Neural cell (in vitro differentiated cells): ENCODE data around the gene CSPG4. TPM values are rescaled to one million over a fixed set of nuclear protein-coding genes. Genes with fewer than 3 reads are reported as not detected.
"Not testable (repeated sequence)": the region's sequence is repeated elsewhere in the genome, so short reads cannot be mapped to it uniquely, and the experiment has no call there.

Experiments
- H2AFZ ChIP-seq: fragments of 200-600, 300-800 bp; sonication (generic), shearing (Covaris generic); 2 replicates; pipeline ENCODE4 v1.6.0; 2014; ENCODE audit warnings: low read depth, mild to moderate bottlenecking, antibody characterized with exemption, low read length, moderate library complexity
- H3F3A ChIP-seq: fragments of 200-600 bp; shearing (Covaris generic); 2 replicates; pipeline ENCODE4 v1.6.1; 2016; ENCODE audit warnings: mild to moderate bottlenecking, moderate library complexity, mixed read lengths, antibody characterized with exemption, low read length; ENCODE audit not compliant: insufficient read depth, poor library complexity, severe bottlenecking
- H3K27ac ChIP-seq: fragments of 200-600, 300-800 bp; sonication (generic), shearing (Covaris generic); 2 replicates; pipeline ENCODE4 v1.5.1; 2014; ENCODE audit warnings: mild to moderate bottlenecking, low read length, moderate library complexity
- H3K27me3 ChIP-seq: fragments of 300-800, 200-600 bp; sonication (generic), shearing (Covaris generic); 2 replicates; pipeline ENCODE4 v1.6.0; 2014; ENCODE audit warnings: mild to moderate bottlenecking, low read depth, low read length, moderate library complexity; ENCODE audit not compliant: insufficient read depth
- H3K36me3 ChIP-seq: fragments of 300-800, 200-600 bp; sonication (generic), shearing (Covaris generic); 2 replicates; pipeline ENCODE4 v1.5.1; 2014; ENCODE audit warnings: mild to moderate bottlenecking, antibody characterized with exemption, low read length, moderate library complexity; ENCODE audit not compliant: insufficient read depth
- H3K4me2 ChIP-seq: fragments of 300-800, 200-600 bp; sonication (generic), shearing (Covaris generic); 2 replicates; pipeline ENCODE4 v1.6.0; 2014; ENCODE audit warnings: mild to moderate bottlenecking, low read length
- H3K4me3 ChIP-seq: fragments of 300-800, 200-600 bp; sonication (generic), shearing (Covaris generic); 2 replicates; pipeline ENCODE4 v1.5.1; 2014; ENCODE audit warnings: mild to moderate bottlenecking, low read length, moderate library complexity
- H3K79me2 ChIP-seq: fragments of 200-600 bp; shearing (Covaris generic); replicated peaks from 2 replicates; pipeline ENCODE4 v1.6.0; 2014; ENCODE audit warnings: mild to moderate bottlenecking, low read length, moderate library complexity; ENCODE audit not compliant: insufficient read depth
- H3K9ac ChIP-seq: fragments of 300-800, 200-600 bp; sonication (generic), shearing (Covaris generic); 2 replicates; pipeline ENCODE4 v1.6.1; 2016; ENCODE audit warnings: mild to moderate bottlenecking, low read length, mixed read lengths
- H3K9me2 ChIP-seq: fragments of 200-600 bp; shearing (Covaris generic); 2 replicates; pipeline ENCODE4 v1.6.1; 2016; ENCODE audit warnings: mild to moderate bottlenecking, low read length, mixed read lengths; ENCODE audit not compliant: insufficient read depth
- H3K9me3 ChIP-seq: fragments of 200-600, 300-800 bp; sonication (generic), shearing (Covaris generic); 2 replicates; pipeline ENCODE4 v1.6.1; 2016; ENCODE audit warnings: mild to moderate bottlenecking, mixed run types, low read length, moderate library complexity, mixed read lengths
- H4K20me1 ChIP-seq: fragments of 200-600 bp; shearing (Covaris generic); 2 replicates; pipeline ENCODE4 v1.6.1; 2016; ENCODE audit warnings: mild to moderate bottlenecking, mixed run types; ENCODE audit not compliant: insufficient read depth
- CTCF ChIP-seq: fragments of 450-650 bp; IDR thresholded peaks from 2 replicates; pipeline ENCODE4 v1.5.1; 2014; ENCODE audit warnings: antibody characterized with exemption, mild to moderate bottlenecking, moderate library complexity; ENCODE audit not compliant: poor library complexity, severe bottlenecking
- EP300 ChIP-seq: fragments of 450-650 bp; conservative IDR thresholded peaks from 2 replicates; pipeline ENCODE4 v1.6.1; 2014; ENCODE audit warnings: antibody characterized with exemption, mild to moderate bottlenecking, moderate library complexity; ENCODE audit not compliant: poor library complexity, severe bottlenecking
- EZH2 ChIP-seq: fragments of 200-600, 300-800 bp; shearing (Covaris generic), sonication (generic); IDR thresholded peaks from 2 replicates; pipeline ENCODE4 v1.6.1; 2014; ENCODE audit warnings: antibody characterized with exemption, low read length, borderline replicate concordance, mild to moderate bottlenecking; ENCODE audit not compliant: insufficient read depth, poor library complexity, severe bottlenecking
- MXI1 ChIP-seq: fragments of 450-650 bp; conservative IDR thresholded peaks from 2 replicates; pipeline ENCODE4 v1.6.1; 2014; ENCODE audit warnings: antibody characterized with exemption, mild to moderate bottlenecking; ENCODE audit not compliant: poor library complexity, severe bottlenecking
- POLR2AphosphoS5 ChIP-seq: IDR thresholded peaks from 2 replicates; pipeline ENCODE4 v1.6.1; 2012
- RAD21 ChIP-seq: fragments of 450-650 bp; conservative IDR thresholded peaks from 2 replicates; pipeline ENCODE4 v1.6.1; 2014; ENCODE audit warnings: antibody characterized with exemption, mild to moderate bottlenecking, moderate library complexity
- REST ChIP-seq: IDR thresholded peaks from 2 replicates; pipeline ENCODE4 v1.6.1; 2012; ENCODE audit warnings: borderline replicate concordance
- SMC3 ChIP-seq: fragments of 450-650 bp; conservative IDR thresholded peaks from 2 replicates; pipeline ENCODE4 v1.6.1; 2014; ENCODE audit warnings: antibody characterized with exemption, mild to moderate bottlenecking, moderate library complexity; ENCODE audit not compliant: poor library complexity
- TAF1 ChIP-seq: IDR thresholded peaks from 2 replicates; pipeline ENCODE4 v1.6.1; 2012; ENCODE audit warnings: low read depth
- polyA plus RNA-seq: library from polyadenylated mRNA; depleted of rRNA; stranded (reverse); fragments of >200 nt; gene quantifications from 2 replicates; pipeline ENCODE4 v1.2.3, GENCODE V29; 2014

CSPG4 gene
- polyA plus RNA-seq, 1 donor from 2014 or later = not detected

GRCh38 chr15:75736256-75736655, 23.6 kb upstream of the CSPG4 start:
- H3K9ac ChIP-seq = no peak overlapping the region
- H2AFZ ChIP-seq = no peak overlapping the region
- no peak overlapping the region for H3K27ac ChIP-seq
- H3K4me2 ChIP-seq = no peak overlapping the region
- H3K36me3 ChIP-seq = no peaks in the 10 kb centered on the region
- H3K27me3 ChIP-seq = peaks cover 16% of the 10 kb centered on the region
- TF ChIP-seq SMC3 (no peak), EZH2 (no peak), MXI1 (no peak), RAD21 (no peak), CTCF (no peak), REST (no peak), EP300 (no peak), TAF1 (no peak), POLR2AphosphoS5 (no peak)
- no peaks in the 10 kb centered on the region for H3K79me2 ChIP-seq
- H3K9me3 ChIP-seq = no peaks in the 10 kb centered on the region
- no peaks in the 10 kb centered on the region for H3K9me2 ChIP-seq
- no peak overlapping the region for H3K4me3 ChIP-seq
- no peaks in the 10 kb centered on the region for H3F3A ChIP-seq
- H4K20me1 ChIP-seq = no peaks in the 10 kb centered on the region

GRCh38 chr15:75734861-75735760, 22.5 kb upstream of the CSPG4 start:
- not testable (repeated sequence) for H3F3A ChIP-seq, H2AFZ ChIP-seq

More at GRCh38 chr15:75734861-75735760, 22.5 kb upstream of the CSPG4 start:
- H3K4me2 ChIP-seq, H3K36me3 ChIP-seq, H3K27ac ChIP-seq, H3K79me2 ChIP-seq, H3K9ac ChIP-seq, H3K9me2 ChIP-seq, H3K9me3 ChIP-seq, H3K4me3 ChIP-seq, H4K20me1 ChIP-seq: not testable (repeated sequence)
- peaks cover 16% of the 10 kb centered on the region for H3K27me3 ChIP-seq
